NCI-H2196 (cell line): ENCODE data around the gene UBE2H.
"Not testable (repeated sequence)": the region's sequence is repeated elsewhere in the genome, so short reads cannot be mapped to it uniquely, and the experiment has no call there.

ENCODE experiments used
- DNase-seq: peaks from one replicate; lab custom pipeline; 2025; ENCODE audit not compliant: unreplicated experiment; lab: John Stamatoyannopoulos, UW

The UBE2H gene

GRCh38 chr7:129845972-129846327 lies 106.8 kb downstream of the UBE2H start:
- DNase-seq, result no peak

- no peak for DNase-seq
These were observed 107.4 kb downstream of the UBE2H start for GRCh38 chr7:129845178-129845971.

DNA sequence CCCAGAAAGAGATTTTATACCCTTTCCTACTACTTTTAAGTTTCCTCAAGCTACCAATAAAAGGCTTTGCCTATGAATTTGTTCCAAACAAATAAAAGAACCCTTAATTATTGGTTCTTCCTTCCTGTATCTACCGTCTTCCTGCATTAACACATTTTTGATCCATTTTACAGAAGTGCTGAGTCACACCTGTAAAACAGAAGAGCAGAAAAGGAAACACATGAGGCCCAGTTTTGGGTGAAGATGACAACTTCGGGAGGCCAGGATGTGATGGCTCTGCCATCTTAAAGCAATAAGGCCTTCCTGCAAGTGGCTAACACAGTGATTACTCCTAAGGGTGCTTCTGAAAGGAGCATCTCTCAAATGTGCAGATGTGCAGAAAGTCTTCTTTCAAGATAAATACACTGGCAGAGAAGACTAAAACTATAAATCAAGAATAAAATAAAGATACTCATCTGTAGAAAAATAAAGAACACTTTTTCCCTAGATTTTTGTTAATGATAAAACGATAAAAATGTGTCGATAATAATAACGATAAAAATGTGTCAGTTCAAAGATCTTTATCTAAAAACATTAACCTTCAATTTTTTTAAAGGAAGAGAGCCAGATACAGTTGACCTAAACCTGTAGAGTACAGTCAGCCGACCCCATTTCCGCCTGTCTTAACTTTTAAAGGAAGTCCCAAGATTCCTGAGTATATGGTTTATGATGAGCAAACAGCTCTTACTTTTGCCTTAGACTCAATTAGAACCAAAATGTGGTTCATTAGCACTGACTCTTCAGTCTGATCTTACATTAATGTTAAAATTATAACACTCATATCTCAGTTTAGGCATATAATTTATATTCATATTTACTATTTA lies 108.6 kb downstream of the UBE2H start:
- no peak for DNase-seq

DNA sequence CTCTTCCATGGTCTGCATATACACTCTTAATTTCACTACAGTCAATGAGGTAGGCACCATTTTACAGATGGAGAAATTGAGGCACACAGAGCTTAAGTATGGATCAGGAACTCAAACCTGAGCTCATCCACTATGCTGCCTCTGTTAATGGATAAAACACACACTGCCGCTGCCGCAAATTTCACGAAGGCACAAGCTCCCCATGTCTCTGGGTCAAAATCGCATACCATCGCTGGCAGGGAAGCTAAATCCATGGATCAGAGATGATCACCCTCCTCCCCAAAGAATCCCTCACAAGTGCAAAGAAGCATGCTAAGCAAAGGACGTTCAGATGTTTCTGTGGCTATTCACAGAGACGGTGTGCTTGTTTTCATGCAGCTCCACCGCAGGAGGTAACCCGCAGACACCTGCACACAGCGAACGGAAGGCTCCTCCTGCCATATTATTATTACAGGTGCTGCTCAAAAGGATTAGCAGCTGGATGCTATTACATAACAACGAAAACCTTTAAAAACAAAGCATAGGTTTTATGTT lies 109.3 kb downstream of the UBE2H start:
- peak; percentile 18 for DNase-seq

GRCh38 chr7:129841465-129841864 lies 111.3 kb downstream of the UBE2H start:
- DNase-seq, result no peak

- DNase-seq, result no peak
These were observed 112.0 kb downstream of the UBE2H start for GRCh38 chr7:129840757-129841156.

GRCh38 chr7:129836983-129837382 lies 115.8 kb downstream of the UBE2H start:
- no peak for DNase-seq

DNA sequence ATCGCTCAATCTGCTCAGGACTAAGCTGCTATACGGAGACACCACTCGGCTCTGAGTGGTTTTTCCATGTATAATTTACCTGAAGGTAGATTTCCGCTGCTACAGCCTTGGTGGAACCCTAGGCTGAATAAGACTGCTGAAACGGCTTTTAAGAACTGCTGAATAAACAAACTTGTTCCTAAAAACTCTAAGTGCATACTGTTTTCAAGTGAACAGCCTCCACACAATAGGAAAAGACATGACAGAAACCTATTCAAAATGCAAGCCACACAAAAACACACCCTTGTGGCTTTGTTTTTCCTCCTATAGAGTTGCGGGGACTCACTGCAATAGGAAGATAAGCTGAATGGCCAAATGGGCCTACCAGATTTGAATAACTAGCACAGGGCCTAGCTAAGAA lies 117.2 kb downstream of the UBE2H start:
- no peak for DNase-seq

DNA sequence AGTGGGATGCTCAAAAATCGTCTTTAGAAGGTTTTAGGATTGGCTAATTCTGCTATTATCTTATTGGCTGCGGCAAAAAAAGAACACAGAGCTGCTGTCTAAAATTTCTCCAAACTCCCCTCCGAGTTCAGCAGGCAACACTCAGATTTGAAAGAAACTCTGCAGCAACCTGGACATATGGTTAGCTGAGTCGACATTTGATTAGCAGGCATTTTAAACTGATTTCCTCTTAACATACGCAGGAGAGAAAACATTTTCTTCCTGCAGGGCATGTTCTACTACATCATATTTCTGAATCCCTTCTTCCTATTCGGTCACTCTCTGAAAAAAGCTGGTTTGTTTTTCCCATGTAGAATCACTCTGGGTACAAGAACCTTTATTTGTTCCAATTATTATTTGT lies 119.4 kb downstream of the UBE2H start:
- DNase-seq, result not testable (repeated sequence)

GRCh38 chr7:129832701-129833227 lies 120.0 kb downstream of the UBE2H start:
- DNase-seq, result no peak

GRCh38 chr7:129832282-129832681 lies 120.5 kb downstream of the UBE2H start:
- DNase-seq, result no peak

DNA sequence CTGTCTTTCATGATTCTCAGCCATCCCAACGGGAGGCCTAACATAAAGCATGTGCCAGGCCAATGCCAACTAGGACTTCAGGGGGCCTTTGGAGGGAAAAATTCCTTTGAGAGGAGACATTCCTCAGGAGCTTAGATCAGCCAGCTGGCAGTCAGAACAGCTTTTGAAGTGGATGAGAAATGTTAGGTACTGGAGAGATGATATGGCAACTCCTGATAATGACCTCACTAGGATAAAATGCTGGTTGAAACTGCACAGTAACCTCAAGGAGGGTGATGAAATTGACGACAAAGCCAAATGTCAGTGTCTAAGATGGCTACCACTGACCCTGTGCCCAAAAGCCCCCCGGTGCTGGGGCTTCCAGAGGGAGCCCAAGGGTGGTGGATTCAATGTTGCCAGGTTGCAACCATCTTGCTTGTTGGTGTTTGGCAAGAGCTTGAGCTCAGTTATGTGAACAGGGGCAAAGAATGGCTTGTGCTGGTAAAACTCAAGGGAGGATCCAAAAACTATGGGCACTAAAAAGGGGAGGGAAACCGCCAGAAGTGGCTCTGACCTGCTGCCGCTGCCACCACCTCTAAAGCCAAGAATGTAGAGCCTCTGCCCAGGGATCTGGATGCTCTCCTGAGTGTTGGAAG lies 121.2 kb downstream of the UBE2H start:
- DNase-seq, result peak; percentile 28

GRCh38 chr7:129830949-129831348 lies 121.8 kb downstream of the UBE2H start:
- DNase-seq, result no peak

- peak; percentile 49 for DNase-seq
These were observed 122.8 kb downstream of the UBE2H start for GRCh38 chr7:129829737-129830631.

DNA sequence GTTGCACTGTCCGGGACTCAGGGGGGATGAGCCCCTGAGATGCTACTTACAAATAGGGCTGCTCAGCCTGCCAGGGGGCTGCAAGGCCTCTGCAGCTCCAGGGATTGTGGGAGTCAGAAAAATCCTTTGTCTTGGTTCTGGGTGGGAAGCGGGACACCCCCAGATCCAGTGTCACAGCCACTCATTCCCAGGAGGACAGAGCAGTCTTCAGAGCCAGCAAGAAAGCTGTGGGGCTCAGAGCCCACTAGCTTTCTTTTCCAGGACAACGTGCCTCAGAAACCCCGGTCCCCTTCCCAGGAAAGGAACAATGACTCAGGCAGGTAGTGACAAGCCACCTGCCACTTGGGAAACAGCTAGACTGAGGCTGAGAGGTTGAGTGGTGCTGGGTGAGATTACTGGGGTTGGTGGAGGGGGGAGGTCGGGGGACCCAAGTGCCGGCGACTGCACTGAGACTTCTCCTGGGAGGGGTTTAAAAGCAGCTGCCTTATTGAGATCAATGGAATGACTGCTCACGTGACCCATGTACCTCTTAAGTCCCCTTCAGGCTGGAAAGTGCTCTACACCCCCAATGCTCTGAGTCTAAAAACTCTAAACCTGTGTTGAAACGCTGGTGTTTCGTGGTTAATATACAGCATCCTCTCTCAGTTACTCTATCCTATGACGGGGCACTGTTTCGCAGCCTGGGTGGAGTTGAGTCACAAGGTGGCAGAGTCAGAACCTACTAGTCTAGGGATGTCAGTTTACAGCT lies 123.6 kb downstream of the UBE2H start:
- no peak for DNase-seq

DNA sequence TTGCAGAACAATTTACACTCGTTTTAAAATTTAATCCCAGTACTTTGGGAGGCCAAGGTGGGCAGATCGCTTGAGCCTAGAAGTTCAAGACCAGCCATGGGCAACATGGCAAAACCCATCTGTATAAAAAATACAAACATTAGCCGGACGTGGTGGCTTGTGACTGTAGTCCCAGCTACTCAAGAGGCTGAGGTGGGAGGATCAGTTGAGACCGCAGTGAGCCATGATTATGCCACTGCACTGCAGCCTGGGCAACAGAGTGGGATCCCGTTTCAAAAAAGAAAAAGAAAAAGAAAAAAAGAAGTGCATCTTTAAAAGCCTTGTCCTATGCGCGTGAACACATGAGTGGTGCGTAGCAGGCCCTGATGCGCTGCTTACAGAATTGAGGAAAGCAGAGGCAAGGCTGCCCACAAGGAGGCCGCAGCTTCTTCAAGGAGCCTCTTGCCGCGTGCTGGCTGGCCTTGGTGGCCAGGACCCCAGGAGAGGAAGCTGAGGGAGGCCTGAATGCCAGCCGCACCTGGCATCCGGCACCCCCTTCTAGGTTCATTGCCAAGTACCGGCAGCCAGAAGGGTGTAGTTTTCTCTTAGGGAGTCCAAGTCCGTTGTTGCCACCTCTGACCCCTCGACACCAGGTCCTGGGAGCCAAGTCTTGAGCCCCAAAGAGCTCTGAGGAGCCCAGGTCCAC lies 124.5 kb downstream of the UBE2H start:
- no peak for DNase-seq

DNA sequence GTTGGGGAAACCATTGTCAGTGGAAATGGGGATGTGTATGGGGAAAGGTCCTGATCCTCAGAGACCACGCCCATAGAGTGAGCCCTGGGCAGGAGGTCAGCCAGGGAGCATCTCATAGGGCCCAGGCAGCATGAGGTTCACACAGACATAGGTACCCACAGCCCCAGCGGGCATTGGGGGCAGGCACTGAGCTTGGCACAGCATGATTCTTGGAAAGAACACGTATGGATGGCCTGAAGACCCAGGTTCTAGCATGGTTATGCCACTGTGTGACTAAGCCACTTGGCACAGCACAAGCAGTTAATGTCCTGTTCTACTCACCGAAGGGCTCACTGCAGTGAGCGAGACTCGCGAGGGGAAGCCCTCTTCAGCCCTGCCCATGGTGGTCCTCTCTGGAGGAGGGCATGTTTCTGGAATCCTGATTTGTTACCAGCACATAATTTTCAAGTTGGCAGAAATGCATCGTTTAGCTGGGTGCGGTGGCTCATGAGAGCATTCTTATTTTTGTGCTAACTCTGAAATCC lies 125.2 kb downstream of the UBE2H start:
- no peak for DNase-seq

GRCh38 chr7:129826895-129827294 lies 125.9 kb downstream of the UBE2H start:
- not testable (repeated sequence) for DNase-seq
